Activated naive CD4-positive, alpha-beta T cell treated with anti-CD3 and anti-CD28 coated beads, Interleukin-2, amount 10 ng/mL, durations not matched to agents 7 days and 5 days (primary cell): Measurements from ENCODE around the gene ACOXL.

Source experiments
- CTCF ChIA-PET: fragments of 350-600 bp; sonication (Branson Sonifier 250); formaldehyde crosslinking; loops from one replicate; lab custom pipeline; 2021; ENCODE audit warnings: antibody characterized with exemption; lab: Charles Lee
- DNase-seq: peaks from one replicate; pipeline ENCODE4 v3.0.0-alpha.2; 2020
- H3K27ac Mint-ChIP-seq: one replicate; pipeline ENCODE4 v1.8.0; 2021; ENCODE audit warnings: mild to moderate bottlenecking, moderate library complexity, mixed read lengths
- H3K27me3 Mint-ChIP-seq: one replicate; pipeline ENCODE4 v1.8.0; 2021; ENCODE audit warnings: mild to moderate bottlenecking, mixed read lengths
- H3K36me3 Mint-ChIP-seq: one replicate; pipeline ENCODE4 v1.8.0; 2021; ENCODE audit warnings: mixed read lengths
- H3K4me1 Mint-ChIP-seq: one replicate; pipeline ENCODE4 v1.8.0; 2021; ENCODE audit warnings: mixed read lengths
- H3K4me3 Mint-ChIP-seq: one replicate; pipeline ENCODE4 v1.8.0; 2021; ENCODE audit warnings: mild to moderate bottlenecking, moderate library complexity, mixed read lengths
- H3K9me3 Mint-ChIP-seq: one replicate; pipeline ENCODE4 v1.8.0; 2021; ENCODE audit warnings: mixed read lengths

The ACOXL gene

GRCh38 chr2:110970201-110970600 is 237.8 kb downstream of the ACOXL start:
- no peaks in the 10 kb centered on the region for H3K36me3 Mint-ChIP-seq
- CTCF ChIA-PET, result no interaction called here
- no peaks in the 10 kb centered on the region for H3K4me1 Mint-ChIP-seq
- no peak for DNase-seq
- H3K27me3 Mint-ChIP-seq, result peaks cover 28% of the 10 kb centered on the region
- H3K9me3 Mint-ChIP-seq, result peaks cover 3% of the 10 kb centered on the region
- no peak overlapping the region for H3K4me3 Mint-ChIP-seq
- H3K27ac Mint-ChIP-seq, result no peak overlapping the region

GRCh38 chr2:110971811-110972210 is 239.4 kb downstream of the ACOXL start:
- no peak overlapping the region for H3K4me3 Mint-ChIP-seq
- DNase-seq, result no peak
- no peak overlapping the region for H3K27ac Mint-ChIP-seq

GRCh38 chr2:110973262-110973661 is 240.9 kb downstream of the ACOXL start:
- CTCF ChIA-PET, result no interaction called here
- no peak for DNase-seq
- peaks cover 19% of the 10 kb centered on the region for H3K27me3 Mint-ChIP-seq
- no peaks in the 10 kb centered on the region for H3K36me3 Mint-ChIP-seq
- no peak overlapping the region for H3K27ac Mint-ChIP-seq
- no peak overlapping the region for H3K4me3 Mint-ChIP-seq
- H3K4me1 Mint-ChIP-seq, result no peaks in the 10 kb centered on the region
- peaks cover 3% of the 10 kb centered on the region for H3K9me3 Mint-ChIP-seq

More at GRCh38 chr2:110971811-110972210, 239.4 kb downstream of the ACOXL start:
- Mint-ChIP-seq H3K9me3 (peaks cover 3% of the 10 kb centered on the region), H3K36me3 (no peaks in the 10 kb centered on the region), H3K27me3 (peaks cover 23% of the 10 kb centered on the region), H3K4me1 (no peaks in the 10 kb centered on the region)
- CTCF ChIA-PET, result no interaction called here

- Mint-ChIP-seq H3K27me3 (peaks cover 10% of the 10 kb centered on the region), H3K4me1 (no peaks in the 10 kb centered on the region), H3K9me3 (peaks cover 1% of the 10 kb centered on the region), H3K27ac (no peak overlapping the region), H3K4me3 (no peak overlapping the region), H3K36me3 (no peaks in the 10 kb centered on the region)
- DNase-seq, result no peak
- CTCF ChIA-PET, result interaction anchor here (0.6 kb wide), 1 partner anchor 14 kb away, joined by 3 read pairs; no protein-coding TSS in a partner anchor
Measured at GRCh38 chr2:110977403-110977802, 245.0 kb downstream of the ACOXL start.

GRCh38 chr2:110978148-110978547 is 245.8 kb downstream of the ACOXL start:
- Mint-ChIP-seq H3K27ac (no peak overlapping the region), H3K4me1 (no peaks in the 10 kb centered on the region), H3K4me3 (no peak overlapping the region), H3K9me3 (no peaks in the 10 kb centered on the region), H3K36me3 (no peaks in the 10 kb centered on the region), H3K27me3 (peaks cover 10% of the 10 kb centered on the region)
- no peak for DNase-seq
- CTCF ChIA-PET, result interaction anchor here (0.6 kb wide), 1 partner anchor 13 kb away, joined by 3 read pairs; no protein-coding TSS in a partner anchor

GRCh38 chr2:110978756-110979470 is 246.5 kb downstream of the ACOXL start:
- CTCF ChIA-PET, result no interaction called here
- H3K4me3 Mint-ChIP-seq, result no peak overlapping the region
- no peak overlapping the region for H3K27ac Mint-ChIP-seq
- H3K4me1 Mint-ChIP-seq, result no peaks in the 10 kb centered on the region
- no peaks in the 10 kb centered on the region for H3K36me3 Mint-ChIP-seq
- no peak for DNase-seq
- peaks cover 6% of the 10 kb centered on the region for H3K27me3 Mint-ChIP-seq
- no peaks in the 10 kb centered on the region for H3K9me3 Mint-ChIP-seq

GRCh38 chr2:110979471-110980338 is 247.3 kb downstream of the ACOXL start:
- Mint-ChIP-seq H3K27me3 (peaks cover 3% of the 10 kb centered on the region), H3K27ac (no peak overlapping the region), H3K36me3 (no peaks in the 10 kb centered on the region), H3K9me3 (no peaks in the 10 kb centered on the region), H3K4me3 (no peak overlapping the region), H3K4me1 (no peaks in the 10 kb centered on the region)
- DNase-seq, result no peak
- CTCF ChIA-PET, result no interaction called here

- Mint-ChIP-seq H3K36me3 (no peaks in the 10 kb centered on the region), H3K4me3 (no peak overlapping the region), H3K27ac (no peak overlapping the region), H3K9me3 (no peaks in the 10 kb centered on the region), H3K27me3 (peaks cover 2% of the 10 kb centered on the region), H3K4me1 (no peaks in the 10 kb centered on the region)
- DNase-seq, result no peak
- CTCF ChIA-PET, result no interaction called here
Measured at GRCh38 chr2:110980339-110981062, 248.1 kb downstream of the ACOXL start.

GRCh38 chr2:110983133-110983532 is 250.8 kb downstream of the ACOXL start:
- H3K4me3 Mint-ChIP-seq, result no peak overlapping the region
- no peaks in the 10 kb centered on the region for H3K4me1 Mint-ChIP-seq
- H3K27me3 Mint-ChIP-seq, result peaks cover 4% of the 10 kb centered on the region
- H3K36me3 Mint-ChIP-seq, result no peaks in the 10 kb centered on the region
- CTCF ChIA-PET, result no interaction called here
- no peak for DNase-seq
- H3K9me3 Mint-ChIP-seq, result no peaks in the 10 kb centered on the region
- no peak overlapping the region for H3K27ac Mint-ChIP-seq

GRCh38 chr2:110984694-110985490 is 252.5 kb downstream of the ACOXL start:
- H3K27ac Mint-ChIP-seq, result no peak overlapping the region
- H3K4me1 Mint-ChIP-seq, result no peaks in the 10 kb centered on the region
- no peaks in the 10 kb centered on the region for H3K9me3 Mint-ChIP-seq
- CTCF ChIA-PET, result no interaction called here
- no peaks in the 10 kb centered on the region for H3K36me3 Mint-ChIP-seq
- no peak overlapping the region for H3K4me3 Mint-ChIP-seq
- no peak for DNase-seq
- H3K27me3 Mint-ChIP-seq, result peaks cover 4% of the 10 kb centered on the region

- no peaks in the 10 kb centered on the region for H3K9me3 Mint-ChIP-seq
- peaks cover 7% of the 10 kb centered on the region for H3K27me3 Mint-ChIP-seq
- H3K36me3 Mint-ChIP-seq, result no peaks in the 10 kb centered on the region
- H3K27ac Mint-ChIP-seq, result no peak overlapping the region
- peaks cover 8% of the 10 kb centered on the region for H3K4me1 Mint-ChIP-seq
- DNase-seq, result no peak
- no peak overlapping the region for H3K4me3 Mint-ChIP-seq
- CTCF ChIA-PET, result no interaction called here
Measured at GRCh38 chr2:110990440-110990839, 258.1 kb downstream of the ACOXL start.

- H3K27ac Mint-ChIP-seq, result no peak overlapping the region
- H3K4me3 Mint-ChIP-seq, result no peak overlapping the region
- H3K36me3 Mint-ChIP-seq, result no peaks in the 10 kb centered on the region
- H3K27me3 Mint-ChIP-seq, result peaks cover 8% of the 10 kb centered on the region
- peaks cover 8% of the 10 kb centered on the region for H3K4me1 Mint-ChIP-seq
- CTCF ChIA-PET, result no interaction called here
- H3K9me3 Mint-ChIP-seq, result no peaks in the 10 kb centered on the region
- no peak for DNase-seq
Measured at GRCh38 chr2:110991911-110992310, 259.5 kb downstream of the ACOXL start.

GRCh38 chr2:110992886-110993285 is 260.5 kb downstream of the ACOXL start:
- Mint-ChIP-seq H3K27ac (no peak overlapping the region), H3K9me3 (no peaks in the 10 kb centered on the region), H3K36me3 (no peaks in the 10 kb centered on the region), H3K27me3 (peaks cover 8% of the 10 kb centered on the region), H3K4me3 (no peak overlapping the region), H3K4me1 (peaks cover 8% of the 10 kb centered on the region)
- CTCF ChIA-PET, result no interaction called here
- DNase-seq, result no peak
